ENCODE measurements around the gene GRHPR.

DNA sequence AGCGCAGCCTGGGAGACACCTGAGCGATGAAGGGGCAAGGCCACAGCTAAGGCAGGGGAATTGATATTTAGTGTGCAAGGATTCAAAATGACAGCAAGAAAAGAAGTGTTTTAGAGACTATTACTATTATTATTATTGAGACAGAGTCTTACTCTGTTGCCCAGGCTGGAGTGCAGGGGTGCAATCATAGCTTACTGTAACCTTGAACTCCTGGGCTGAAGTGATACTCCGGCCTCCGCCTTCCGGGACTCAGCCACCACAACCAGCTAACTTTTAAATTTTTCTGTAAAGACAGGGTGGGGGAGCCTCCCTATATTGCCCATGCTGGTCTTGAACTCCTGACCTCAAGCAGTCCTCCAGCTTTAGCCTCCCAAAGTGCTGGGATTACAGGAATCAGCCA, 3.3 kb upstream of the GRHPR start:
- TF ChIP-seq, protein P1, sequence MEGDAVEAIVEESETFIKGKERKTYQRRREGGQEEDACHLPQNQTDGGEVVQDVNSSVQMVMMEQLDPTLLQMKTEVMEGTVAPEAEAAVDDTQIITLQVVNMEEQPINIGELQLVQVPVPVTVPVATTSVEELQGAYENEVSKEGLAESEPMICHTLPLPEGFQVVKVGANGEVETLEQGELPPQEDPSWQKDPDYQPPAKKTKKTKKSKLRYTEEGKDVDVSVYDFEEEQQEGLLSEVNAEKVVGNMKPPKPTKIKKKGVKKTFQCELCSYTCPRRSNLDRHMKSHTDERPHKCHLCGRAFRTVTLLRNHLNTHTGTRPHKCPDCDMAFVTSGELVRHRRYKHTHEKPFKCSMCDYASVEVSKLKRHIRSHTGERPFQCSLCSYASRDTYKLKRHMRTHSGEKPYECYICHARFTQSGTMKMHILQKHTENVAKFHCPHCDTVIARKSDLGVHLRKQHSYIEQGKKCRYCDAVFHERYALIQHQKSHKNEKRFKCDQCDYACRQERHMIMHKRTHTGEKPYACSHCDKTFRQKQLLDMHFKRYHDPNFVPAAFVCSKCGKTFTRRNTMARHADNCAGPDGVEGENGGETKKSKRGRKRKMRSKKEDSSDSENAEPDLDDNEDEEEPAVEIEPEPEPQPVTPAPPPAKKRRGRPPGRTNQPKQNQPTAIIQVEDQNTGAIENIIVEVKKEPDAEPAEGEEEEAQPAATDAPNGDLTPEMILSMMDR (IDR thresholded peaks at IDR 0.05): no peak
- TF ChIP-seq POLR2A (IDR thresholded peaks at IDR 0.05): no peak

Measured in esophagus squamous epithelium (tissue), 4 donors.